Activated CD8-positive, alpha-beta memory T cell treated with anti-CD3 and anti-CD28 coated beads, Interleukin-2, amount 50 U/mL, for 48 hours (primary cell): ENCODE results near the gene ZNF768.

Experiments
- DNase-seq: peaks from one replicate; pipeline ENCODE4 v3.0.0-alpha.2; 2020

ZNF768 gene

DNA sequence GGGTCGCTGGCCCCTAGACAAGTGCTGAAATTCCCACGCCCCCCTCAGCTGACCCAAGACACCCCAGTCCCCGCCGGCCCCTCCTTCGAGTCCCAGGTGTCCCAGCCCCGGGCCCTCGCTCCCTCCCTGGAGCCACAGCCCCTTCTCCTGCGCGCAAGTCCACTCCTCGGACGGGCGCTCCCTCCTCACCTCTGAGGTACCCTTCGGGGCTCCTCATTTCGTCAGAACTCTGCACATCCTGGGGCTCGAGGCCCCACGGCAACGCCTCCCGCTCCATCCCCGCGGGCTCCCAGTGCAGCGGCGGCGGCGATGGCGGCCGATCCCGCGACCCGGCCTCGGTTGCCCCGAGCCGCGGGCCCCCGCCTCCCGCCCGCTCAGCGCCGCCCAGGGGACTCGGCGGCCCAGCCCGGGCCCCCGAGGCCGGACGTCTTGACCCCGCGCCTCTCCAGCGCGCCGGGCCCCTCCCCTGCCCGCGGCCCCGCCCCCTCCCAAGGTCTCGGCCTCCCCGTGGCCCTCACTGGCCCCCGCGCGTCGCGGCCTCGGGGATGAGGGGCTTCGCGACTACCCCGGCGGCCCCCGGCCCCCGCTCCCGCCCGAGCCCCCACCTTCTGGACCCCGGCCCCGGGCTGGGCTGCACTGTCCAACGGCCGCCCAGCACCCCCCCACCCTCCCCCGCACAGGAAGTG is at the start of gene ZNF768:
ZNF768 (minus strand) TSS at position 430 of the 686 bp plus-strand sequence; CDS start at position 277, 153 bp downstream.
- DNase-seq = peak; percentile 68

DNA sequence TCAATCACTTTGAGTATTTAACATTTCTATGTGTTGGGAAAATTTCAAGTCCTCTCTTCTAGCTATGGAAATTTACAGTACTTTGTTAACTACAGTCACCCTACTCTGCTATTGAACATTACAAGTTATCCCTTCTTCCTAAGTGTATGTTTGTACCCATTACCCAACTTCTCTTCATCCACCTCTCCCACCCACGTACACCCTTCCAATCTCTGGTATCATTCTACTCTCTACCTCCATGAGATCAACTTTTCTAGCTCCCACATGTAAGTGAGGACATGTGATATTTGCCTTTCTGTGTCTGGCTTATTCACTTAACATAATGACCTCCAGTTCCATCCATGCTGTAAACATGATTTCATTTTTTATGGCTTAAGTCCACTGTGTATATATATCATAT is 48.3 kb upstream of the ZNF768 start:
- no peak for DNase-seq

DNA sequence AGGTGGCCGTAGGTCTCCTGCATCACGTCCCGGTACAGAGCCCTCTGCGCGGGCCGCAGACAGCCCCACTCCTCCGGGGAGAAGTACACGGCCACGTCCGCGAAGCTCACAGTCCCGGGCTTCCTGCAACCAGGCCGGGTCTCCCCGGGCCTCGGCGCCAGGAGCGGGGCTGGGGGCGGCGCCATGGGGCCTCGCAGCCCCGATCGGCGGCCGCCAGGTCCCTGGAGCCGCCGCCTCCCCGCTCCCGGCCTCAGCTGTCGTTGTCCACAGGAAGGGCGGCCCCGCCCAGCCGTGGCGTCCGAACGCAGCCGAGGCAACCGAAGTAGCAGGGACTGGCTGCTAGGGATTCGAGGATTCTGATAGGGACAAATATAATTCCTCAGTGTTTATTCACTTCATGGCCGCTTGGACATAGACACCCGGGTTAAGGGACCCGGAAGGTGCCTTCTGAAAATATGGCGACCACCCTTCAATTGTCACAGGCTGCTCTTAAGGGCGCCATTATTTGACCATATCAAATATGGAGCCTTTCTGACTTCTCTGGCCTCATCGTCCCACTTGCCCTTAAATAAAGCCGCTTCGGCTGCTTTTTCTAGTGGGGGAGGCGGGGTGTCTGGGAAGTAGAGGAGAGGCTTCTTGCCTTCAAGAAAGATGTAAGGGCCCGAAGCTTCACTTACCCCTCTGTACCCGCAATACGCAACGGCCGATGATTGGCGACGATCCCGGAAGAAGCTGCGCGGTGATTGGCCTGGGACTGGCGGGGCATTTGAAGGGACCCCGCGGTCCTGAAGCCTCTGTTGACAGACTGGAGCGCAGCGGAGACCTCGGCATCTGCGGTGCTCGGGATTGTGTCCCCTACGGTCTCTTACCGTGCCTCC is 45.3 kb upstream of the ZNF768 start, which contains the start of gene ZNF688:
ZNF688 (minus strand) TSS at position 270 of the 878 bp plus-strand sequence; CDS start at position 185, 85 bp downstream.
- peak; percentile 93 for DNase-seq

DNA sequence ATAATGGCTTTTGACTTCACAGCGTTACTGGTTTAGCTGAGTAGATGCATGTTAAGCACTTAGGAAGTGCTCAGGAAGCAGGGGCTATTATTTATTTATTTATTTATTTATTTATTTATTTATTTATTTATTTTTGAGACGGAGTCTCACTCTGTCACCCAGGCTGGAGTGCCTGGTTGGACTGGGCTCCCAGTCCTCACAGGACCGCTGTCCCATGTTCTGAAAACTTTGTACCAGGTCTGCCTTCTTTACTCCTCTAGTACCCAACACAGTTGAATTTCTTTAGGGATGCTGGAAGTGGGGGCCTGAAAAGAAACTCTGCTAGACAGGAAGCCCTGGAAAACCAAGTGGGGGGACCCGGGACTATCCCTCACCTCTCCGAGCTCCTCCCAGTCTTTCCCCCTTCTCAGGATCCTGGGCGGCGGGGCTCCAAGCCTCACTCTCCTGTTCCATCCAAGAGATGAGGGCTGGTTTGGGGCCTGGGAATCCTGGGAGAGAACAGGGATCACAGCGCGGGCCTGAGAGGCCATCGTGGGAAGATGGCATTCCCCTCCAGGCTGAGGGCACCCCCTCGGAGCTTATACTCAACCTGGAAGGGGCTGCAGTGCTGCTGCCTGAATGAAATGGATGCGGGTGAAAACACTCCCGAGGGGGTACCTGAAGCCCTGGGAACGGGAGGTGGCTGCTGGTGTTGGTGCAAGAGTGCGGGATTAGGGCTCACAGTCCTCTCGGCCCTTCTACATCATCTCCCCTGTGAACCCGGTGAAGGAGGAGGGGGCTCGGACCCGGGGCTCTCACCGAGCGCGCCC is 44.5 kb upstream of the ZNF768 start:
- DNase-seq = no peak

DNA sequence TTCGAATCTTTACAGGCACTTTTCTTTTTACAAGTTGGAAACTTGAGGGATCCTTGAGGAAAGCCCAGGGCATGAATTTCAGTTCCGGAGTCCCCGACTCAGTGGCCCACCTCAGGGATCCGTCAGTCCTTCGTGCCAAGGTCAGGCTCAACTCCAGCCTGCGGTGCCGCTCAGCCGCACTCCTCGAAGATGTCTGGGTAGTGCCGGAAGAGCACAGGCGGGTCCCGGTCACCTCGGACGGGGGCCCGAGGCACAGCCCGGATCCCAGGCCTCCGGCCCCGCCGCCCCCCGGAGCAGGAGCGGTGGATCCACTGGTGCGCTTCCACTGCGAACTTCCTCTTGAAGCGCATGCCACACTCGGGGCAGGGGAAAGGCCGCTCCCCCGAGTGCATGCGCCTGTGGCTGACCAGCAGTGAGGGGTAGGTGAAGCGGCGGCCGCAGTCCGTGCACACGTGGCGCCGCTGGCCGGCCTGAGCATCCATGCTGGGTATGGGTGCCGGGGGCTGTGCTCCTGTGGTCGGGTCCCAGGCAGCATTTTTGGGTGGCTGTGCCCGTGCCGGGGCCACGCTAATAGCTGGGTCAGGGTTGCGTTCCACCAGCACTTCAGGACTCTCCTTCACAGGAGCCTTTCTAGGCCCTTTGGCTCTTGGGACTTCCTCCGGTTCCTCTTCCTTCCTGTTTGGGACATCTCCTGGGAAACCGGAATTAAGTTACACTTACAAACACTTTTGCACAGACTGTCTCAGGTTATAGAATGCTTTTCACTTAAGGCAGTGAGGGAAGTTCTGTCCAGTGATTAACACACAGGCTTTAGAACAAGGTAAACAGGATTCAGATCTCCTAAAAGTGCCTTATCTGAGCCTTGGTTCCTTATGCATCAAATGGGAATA is 43.6 kb upstream of the ZNF768 start:
- no peak for DNase-seq

DNA sequence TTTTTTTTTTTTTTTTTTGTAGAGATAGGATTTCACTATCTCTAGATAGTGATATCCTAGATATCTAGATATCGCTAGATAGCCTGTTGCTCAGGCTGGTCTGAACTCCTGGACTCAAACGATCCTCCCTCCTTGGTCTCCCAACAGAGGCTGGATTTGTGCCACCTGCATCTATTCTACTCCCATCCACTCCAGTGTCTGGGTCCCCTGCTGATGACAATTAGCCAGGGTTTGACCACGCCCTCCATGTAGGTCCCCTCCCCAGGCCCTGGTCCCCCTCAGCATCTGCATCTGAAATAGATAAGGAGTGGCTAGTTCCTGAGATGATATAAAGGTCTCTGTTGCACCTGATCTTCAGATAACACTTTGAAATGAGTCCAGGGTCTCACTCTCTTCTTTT is 42.9 kb upstream of the ZNF768 start:
- DNase-seq = no peak

DNA sequence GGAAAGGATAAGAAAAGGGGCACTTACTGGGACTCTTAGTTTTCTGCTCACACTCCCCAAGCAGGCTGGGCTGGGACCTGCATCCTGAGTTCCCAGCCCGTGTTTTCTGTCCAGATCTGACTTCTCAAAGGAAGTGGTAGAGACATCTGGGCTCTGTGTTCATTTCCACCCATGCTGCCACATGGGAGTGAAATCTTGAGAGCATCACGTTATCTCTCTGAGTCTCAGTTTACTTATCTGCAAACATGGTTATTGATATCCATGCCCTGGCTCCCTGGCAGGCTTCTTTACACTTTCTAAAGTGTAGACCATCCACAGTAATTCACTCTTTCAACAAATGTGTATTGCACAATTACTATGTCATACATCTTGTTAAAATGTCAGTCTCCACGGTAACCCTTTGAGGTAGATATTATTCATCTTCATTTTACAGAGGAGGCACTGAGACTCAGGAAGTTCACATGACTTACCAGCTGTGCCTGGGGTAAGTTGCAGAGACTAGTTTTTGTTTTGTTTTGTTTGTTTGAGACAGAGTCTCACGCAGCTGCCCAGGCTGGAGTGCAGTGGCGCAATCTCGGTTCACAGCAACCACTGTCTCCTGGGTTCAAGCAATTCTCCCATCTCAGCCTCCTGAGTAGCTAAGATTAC is 41.7 kb upstream of the ZNF768 start:
- DNase-seq = no peak

DNA sequence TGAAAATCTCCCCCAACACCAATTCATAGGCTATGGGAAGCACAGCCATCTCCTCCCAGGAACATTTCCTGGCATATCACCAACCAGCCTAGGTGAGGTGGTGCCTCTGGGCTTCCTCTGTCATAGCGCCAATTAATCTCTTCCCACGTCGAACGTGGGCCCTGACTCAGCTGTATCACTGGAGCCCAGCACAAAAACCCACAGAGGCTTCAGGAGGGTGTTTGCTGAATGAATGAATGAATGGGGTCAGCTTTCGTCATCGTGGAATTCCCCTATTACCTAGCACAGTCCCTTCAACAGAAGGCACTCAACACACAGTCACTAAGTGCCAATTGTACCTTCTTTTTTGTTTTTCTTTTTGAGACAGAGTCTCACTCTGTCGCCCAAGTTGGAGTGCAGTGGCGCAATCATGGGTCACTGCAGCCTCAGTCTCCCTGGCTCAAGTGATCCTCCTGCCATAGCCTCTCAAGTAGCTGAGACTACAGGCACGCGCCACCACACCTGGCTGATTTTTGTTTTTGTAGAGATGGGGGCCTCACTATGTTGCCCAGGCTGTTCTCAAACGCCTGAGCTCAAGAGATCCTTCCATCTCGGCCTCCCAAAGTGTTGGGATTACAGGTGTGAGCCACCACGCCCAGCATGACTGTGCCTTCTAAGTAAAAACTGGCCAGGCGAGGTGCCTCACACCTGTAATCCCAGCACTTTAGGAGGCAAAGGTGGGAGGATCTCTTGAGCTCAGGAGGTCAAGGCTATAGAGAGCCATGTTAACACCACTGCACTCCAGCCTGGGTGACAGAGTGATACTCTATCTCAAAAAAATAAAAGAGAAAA is 41.0 kb upstream of the ZNF768 start:
- DNase-seq = peak; percentile 73

DNA sequence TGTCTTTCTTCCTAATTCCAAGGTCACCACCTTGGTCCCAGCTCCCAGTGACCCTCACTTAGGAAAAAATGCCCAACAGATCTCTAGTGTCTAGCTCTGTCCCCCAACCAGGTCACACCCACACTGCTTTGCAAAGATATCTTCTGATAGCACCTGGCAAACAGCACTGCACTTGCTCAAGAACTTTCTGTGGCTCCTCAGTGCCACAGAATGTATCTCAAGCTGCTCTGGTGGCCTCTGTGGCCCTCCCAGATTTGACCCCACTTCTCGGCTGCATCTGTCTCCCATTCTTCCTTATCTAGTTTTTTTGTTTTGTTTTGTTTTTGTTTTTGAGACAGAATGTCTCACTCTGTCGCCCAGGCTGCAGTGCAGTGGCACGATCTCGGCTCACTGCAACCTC is 40.2 kb upstream of the ZNF768 start:
- no peak for DNase-seq

DNA sequence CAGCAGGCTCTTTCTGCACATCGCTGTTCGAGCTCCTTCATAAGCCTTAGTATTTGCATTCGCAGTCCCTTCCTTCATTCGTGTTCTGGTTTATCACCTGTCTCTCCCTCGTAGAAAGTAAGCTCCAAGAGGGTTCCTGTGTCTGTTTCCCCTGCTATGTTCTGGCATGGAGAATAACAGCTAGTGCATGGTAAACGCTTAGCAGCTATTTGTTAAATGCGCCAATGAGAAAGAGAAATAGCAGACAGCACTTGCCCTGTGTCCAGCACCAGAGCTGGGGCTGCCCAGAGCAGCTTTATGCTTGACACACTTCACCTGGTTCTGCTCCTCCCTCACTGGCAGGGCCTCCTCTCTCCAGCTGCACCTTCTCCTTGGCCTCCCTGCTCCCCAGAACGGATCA is 39.6 kb upstream of the ZNF768 start:
- DNase-seq = no peak

DNA sequence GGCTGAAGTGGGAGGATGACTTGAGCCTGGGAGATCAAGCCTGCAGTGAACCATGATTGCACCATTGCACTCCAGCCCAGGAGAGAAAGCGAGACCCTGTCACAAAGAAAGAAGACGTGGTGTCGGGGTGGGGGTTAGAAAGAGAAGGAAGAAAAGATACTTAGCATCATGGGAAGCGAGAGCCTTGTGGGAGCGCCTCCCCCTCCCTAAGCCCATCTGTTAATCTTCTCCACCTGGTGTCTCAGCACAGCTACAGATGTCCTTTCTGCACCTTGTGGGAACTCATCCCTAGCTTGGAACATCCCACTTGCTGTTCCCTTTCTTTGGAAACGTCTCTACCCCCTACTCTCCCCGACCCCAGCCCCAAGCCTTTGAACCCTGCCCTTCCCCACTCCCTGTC is 39.2 kb upstream of the ZNF768 start:
- DNase-seq = no peak

DNA sequence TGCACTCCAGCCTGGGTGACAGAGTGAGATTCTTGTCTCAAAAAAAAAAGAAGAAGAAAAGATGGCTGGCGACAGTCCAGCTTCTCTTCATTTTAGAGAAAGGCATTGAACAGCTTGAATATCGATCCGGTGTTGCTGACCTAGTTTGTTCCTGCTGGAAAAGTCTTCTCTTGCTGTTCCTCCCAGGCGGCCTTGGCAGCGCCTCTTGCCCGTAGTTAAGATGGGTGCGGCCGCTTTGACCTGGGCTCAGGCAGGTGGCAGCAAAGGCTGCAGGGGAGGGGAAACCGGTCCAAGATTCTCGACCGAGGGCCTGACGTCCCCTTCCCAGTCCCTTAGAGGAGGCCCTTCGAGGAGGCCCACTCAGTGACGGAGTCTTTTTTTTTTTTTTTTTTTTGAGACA is 35.7 kb upstream of the ZNF768 start:
- DNase-seq = no peak

DNA sequence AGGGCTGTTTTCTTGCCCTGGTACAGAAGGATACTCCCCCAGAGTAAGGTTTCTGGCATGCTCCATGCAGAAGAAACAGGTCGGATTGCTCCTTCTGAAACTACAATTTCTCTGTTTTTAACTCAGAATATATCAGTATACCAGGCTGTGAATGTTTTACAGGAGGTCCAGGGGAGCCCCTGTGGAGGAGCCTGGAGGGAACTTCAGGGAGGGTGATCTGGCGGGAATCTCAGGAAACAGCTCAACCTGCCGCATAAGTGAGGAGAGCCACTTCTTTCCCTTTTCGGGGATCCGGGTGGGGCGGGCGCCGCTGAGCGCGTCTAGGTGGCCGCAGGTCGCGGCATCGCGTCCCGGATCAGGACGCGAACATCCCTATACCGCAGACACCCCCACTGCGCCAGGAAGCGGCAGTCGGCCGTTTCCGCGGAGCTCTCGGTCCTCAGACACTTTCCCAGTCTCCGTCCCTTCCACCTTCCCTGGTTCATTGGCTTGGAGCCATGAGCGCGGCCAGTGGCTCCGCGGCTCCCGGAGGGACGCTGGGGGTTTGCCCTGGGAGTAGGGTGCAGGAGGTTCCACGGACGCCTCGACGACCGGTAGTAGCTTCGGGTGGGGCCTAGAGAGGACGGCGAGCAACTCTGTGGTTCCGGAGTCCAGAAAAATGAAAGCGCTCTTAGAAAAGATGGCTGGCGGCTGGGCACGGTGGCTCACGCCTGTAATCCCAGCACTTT is 34.9 kb upstream of the ZNF768 start:
- DNase-seq = peak; percentile 65

DNA sequence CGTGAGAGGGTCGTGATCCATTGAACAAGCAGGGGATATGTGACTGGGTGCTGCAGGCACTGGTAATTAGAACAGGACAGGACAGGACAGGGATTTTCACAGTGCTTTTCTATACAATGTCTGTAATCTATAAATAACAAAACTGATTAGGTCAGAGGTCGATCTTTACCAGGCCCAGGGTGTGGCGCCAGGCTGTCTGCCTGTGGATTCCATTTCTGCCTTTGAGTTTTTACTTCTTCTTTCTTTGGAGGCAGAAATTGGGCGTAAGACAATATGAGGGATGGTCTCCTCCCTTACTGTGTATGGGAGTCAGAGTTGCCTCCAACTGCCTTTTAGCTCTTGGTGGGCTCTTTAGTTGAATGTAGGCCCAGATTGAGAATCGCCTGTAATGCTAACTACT is 33.3 kb upstream of the ZNF768 start:
- no peak for DNase-seq

DNA sequence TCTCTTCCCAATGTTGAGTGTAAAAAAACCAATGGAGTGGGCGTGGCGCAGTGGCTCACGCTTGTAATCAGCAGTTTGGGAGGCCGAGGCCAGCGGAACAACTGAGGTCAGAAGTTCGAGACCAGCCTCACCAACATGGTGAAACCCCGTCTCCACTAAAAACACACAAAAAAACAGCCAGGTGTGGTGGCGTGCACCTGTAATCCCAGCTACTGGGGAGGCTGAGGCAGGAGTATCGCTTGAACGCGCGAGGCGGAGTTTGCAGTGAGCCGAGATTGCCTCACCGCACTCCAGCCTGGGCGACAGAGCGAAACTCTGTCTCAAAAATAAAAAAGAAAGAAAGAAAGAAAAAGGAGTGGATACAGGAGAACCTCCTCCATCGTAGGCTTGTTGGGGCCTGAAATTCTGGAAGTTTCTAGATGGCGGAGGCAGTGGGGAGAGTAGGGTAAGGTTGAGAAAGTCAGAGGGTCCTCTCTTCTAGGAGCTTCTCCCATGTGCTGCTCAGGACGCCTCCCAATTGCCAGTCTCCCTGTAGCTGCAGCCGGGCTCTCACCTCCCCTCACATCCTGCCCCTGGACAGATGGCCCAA is 32.5 kb upstream of the ZNF768 start:
- DNase-seq = no peak

DNA sequence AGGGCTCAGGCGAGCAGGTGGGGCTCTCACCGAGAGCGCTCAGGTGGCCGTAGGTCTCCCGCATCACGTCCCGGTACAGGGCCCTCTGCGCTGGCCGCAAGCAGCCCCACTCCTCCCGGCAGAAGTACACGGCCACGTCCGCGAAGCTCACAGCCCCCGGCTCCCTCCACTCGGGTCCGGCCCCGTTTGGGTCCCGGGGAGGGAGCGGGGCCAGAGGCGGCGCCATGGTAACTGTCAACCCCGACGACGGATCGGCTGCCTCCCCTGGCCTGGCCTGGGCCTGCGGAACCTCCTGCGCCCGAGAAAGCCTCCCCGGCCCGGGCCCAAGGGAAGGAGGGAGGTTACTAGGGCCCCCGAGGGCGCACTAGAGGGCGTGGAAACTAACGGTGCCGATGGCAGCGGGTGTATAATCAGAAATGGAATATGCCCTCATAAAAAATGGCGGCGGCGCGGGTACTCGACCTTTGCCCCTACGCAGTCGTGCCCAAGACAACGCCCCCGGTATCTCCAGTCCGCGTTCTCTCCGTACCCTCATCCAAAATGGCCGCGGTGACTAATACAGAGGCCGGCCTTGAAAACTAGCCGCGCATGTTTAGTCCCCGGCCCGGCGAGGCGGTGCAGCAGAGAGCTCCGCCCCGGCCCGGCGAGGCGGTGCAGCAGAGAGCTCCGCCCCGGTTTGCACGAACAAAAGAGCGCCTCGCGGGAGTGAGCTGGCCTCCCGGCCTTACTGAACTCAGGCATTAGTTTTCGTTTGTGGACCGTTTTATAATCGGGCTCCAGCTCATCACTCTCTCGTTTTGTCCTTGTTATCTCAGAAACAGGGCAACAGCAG is 31.8 kb upstream of the ZNF768 start, which contains the start of gene ZNF764:
ZNF764 (minus strand) TSS at position 418 of the 832 bp plus-strand sequence; CDS start at position 226, 192 bp downstream.
- DNase-seq = peak; percentile 95

DNA sequence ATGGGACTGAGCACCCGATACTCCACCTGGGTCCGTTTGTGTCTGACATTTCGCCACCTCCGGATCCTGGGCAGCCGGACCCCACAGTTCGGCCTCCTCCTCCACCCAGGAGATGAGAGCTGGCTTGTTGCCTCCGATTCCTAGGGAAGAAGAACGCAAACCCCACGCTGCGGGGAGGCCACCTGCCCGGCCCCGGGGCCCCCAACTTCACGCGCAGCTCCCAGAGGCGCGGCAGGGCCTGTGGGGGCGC is 31.3 kb upstream of the ZNF768 start:
- DNase-seq = no peak

DNA sequence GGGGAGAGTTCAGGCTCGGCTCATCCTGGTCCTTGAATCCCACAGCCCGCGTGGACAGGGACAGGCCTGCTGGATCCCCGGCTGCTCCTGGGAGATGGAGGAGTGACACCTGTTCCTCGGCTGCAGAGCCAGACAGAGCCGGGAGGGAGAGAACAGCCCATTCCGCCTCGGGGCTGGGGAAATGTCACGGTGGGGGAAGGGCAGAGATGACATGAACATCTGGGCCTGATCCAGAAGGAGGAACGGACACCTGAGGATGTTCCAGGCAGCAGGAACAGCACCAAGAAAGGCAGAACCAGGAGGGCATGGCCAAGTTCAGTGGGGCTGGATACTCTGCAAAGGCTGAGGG is 29.7 kb upstream of the ZNF768 start:
- no peak for DNase-seq
